HG03558 (cell line): ENCODE measurements around the gene CCDC85A.

Experiments
- ATAC-seq: cut with Tn5 transposase; IDR thresholded peaks from one replicate; pipeline ENCODE4 v1.9.1; 2021; ENCODE audit warnings: moderate number of reproducible peaks; ENCODE audit not compliant: unreplicated experiment; ENCODE audit errors: extremely low read depth

Gene CCDC85A

GRCh38 chr2:56191617-56192016 lies 7.8 kb downstream of the CCDC85A start:
- no peak for ATAC-seq

- no peak for ATAC-seq
Measured at GRCh38 chr2:56192664-56193305, 9.0 kb downstream of the CCDC85A start.

DNA sequence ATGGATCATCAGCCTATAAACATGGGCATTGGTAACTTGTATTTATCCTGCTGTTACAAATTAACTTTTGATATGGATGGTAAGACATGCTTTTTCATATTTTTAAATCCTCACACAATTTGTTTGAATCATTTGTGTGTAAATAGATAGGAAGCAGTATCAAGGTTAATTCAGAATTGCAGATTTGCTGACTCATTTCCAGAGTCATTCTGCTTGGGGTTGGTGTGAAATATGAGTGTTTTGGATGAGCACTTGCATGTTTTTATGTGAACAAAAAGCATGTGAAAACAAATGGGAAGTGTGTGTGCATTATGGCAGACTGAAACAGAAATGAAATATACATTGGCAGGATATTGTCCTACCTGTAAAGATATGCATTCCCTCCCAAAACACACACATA lies 11.8 kb downstream of the CCDC85A start:
- no peak for ATAC-seq

DNA sequence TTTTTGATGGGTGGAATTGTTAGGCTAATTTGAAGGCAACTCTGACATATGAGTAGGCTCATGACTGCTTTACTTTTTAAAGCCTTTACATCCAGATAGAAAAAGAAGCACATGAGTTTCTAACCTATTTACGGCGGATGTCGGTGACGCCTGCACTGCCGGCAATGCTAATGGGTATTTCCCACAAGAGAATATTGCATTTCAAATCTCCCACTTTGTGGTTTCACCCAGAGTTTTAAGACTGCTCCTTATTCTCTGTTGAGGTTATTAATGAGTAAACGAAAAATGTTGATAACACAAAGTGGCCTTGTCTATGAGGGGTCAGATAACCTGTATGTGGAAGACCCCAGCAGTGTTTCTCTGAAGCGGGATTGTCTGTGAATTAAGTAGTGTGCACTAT lies 14.0 kb downstream of the CCDC85A start:
- no peak for ATAC-seq

DNA sequence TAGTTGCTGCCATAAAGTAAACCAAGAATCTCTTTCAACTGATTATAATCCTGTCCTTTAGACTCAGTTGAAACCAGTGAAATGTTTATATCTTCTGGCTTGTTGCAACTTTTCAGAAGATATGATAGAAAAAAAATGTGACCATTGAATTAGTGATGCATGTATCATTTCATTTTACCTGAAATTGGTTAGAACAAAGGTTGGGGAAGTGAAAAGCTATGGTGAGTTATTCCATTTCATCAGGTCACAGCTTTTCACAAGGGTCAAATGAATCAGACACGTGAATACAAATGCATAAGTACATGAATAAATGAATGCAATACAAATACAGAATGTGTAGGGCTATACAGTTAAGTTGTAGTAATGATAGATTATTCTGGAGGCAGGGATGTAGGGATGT lies 15.1 kb downstream of the CCDC85A start:
- no peak for ATAC-seq

GRCh38 chr2:56199492-56199891 lies 15.7 kb downstream of the CCDC85A start:
- ATAC-seq, result no peak

DNA sequence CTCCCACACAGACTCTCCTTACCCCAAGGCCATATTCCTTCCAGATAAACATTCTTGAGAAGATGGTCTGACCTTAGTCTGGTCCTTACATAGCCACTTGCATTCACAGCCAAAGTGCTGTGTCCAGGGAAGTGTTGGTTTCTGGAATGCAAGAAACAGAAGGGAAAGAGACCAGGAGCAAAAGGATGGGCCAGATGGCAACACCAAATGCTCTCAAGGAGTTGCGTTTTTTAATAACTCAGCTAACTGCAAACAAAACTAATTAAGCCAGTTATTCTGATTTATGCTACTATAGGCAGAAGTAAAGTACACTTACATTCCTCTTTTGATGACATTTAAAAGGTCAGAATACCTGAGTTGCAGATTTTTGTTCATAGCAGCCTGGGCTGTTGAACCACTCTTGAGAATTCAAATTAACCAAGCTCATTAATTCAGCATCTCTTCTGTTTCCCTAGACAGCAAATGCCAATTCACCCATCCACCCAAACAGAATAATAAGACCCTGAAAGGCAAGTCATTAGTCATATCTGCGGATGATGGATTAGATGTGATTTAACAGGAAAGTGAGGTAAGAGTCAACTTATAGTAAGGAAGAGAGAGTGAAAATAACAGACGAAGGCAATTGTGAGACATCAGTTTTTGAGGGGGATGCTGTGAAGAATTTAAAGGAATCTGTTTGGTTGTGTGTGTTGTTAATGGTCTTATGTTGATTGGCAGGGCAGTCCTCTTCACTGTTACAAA lies 18.8 kb downstream of the CCDC85A start:
- ATAC-seq, result no peak

DNA sequence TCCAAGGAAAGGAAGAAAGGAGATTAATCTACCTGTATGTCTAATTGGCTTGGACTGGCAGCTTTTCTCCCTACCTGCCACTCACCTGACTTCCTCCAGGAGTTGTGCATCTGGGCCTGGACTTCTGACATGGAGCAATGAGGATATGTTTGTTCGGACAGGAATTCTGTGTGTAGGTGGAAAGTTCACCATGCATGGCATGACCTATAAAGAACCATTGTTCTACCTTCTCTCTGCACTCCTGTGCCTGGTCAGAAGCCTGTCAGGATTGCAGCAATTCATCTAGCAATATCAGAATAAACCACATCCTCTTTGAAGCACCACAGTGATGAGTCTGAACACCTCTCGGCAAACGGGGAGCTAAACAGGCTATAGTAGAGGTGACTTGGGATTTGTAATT lies 20.8 kb downstream of the CCDC85A start:
- ATAC-seq, result no peak

GRCh38 chr2:56206250-56206649 lies 22.5 kb downstream of the CCDC85A start:
- no peak for ATAC-seq

DNA sequence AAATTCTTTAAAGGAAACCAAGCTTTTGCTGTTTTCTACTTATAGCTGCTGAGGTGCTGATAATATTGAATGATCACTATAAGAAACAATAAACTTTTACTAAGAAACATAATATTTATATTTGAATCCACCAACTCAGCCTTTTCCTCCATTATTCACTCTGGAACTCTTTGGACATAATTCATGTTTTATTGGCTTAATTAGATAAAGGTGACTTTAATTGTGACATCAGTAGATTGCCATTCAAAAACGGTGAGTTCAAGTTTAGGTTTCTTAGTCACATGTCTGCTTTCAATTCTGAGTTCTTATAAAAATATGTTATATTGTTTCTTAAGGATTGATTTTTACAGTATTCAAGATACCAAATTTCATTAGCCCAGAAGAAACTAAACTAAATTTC lies 24.0 kb downstream of the CCDC85A start:
- no peak for ATAC-seq

DNA sequence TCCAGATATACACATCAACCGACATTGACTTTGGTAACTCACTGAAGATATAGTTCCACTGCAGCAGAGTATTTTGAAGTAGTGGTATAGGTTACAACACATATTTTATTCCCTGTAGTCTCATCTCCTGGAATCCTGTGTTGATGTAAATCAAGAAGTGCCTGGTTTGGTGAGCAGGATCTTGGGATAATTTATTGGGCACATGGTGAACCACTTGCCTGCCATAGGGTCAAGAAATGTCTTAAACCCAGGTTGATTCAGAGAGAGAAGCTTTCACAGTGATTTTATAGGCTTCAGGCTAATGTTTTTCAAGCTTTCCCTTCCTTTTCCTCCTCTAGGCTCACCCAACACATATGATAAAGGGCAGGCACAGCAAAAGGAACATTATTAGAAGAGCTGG lies 24.6 kb downstream of the CCDC85A start:
- ATAC-seq, result no peak

GRCh38 chr2:56209701-56210100 lies 25.9 kb downstream of the CCDC85A start:
- no peak for ATAC-seq

GRCh38 chr2:56210291-56210690 lies 26.5 kb downstream of the CCDC85A start:
- no peak for ATAC-seq

DNA sequence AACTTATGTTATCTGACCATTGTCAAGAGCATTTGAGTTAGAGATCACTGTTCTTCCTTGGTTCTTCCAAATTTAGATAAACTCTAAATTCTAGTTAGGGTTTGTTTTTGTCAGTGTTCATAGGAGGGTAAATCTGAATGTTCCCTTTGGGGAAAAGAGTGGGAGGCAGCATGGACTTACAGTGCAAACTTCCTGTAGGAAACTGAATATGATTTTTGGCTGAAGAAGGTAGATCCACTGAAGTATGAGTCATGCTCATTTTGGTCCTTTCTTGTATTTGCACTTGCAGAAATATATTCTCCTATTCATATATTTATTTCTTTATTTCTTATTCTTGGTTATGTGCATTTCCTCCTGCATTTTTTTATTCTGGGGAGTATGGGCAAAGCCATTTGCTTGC lies 27.3 kb downstream of the CCDC85A start:
- no peak for ATAC-seq

DNA sequence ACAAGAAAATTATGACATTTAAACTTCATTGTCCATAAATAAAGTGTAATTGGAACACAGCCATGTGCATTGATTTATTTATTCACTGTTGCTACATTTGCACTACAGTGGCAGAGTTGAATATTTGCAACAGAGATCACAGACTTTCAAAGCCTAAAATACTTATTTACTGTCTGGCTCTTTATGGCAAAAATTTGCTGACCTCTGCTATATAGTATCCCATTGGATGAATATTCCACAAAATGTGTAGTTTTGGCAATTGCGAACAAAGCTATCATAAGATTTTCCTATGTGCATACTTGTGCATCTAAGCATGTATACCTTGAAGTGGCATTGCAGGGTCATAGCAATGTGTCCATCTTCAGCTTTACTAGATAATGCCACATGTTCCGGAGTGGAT lies 32.1 kb downstream of the CCDC85A start:
- no peak for ATAC-seq

DNA sequence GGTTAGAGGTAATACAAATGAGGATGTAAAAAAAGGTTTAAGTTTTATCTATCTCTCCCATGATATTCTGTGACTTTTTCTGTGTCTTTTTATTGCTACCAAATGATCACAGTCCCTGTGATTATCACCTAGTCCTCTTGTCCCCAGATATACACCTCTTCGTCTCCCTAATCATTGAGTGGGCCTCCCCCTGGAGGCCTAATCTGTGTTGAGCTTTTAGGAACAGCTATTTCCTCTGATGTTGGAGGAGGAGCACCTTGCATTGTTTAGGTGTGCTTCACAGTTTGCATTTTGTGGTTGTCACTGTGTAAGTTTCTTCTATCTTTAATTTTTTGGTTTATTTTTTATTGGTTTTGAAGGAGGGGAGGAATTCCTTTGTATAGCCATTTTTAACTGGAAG lies 33.3 kb downstream of the CCDC85A start:
- no peak for ATAC-seq

GRCh38 chr2:56222481-56222880 lies 38.7 kb downstream of the CCDC85A start:
- no peak for ATAC-seq

GRCh38 chr2:56224316-56224715 lies 40.5 kb downstream of the CCDC85A start:
- ATAC-seq, result no peak

GRCh38 chr2:56227811-56228210 lies 44.0 kb downstream of the CCDC85A start:
- no peak for ATAC-seq

DNA sequence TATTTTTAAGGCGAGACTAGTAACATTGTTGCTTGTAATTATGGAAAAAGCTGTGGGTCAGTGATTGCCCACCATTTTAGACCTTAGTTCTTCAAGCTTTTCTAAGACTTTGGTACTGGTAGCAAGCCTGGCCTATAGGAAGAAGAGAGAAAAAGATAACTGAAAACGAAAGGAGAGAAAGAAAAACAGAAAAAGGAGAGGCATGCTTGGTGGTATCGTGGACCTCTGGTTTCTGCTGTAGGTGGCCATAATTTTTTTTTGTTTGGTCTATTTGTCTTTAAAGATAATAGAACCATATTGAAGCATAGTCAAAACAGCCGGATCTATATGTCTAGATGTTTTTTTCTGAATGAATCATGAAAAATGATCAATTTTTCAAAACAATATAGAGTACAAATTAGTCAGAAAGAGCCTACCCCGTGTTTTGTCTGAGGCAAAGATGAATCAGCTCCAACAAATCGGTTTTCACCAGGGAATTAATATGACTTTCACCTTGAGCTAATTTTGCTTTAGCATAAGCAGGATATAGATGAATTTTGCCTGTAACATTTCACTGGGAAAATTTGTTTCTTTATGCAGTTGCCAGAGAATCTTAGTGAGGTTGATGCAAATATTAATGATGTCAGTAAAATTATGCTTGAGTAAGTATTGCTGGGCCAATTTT lies 45.7 kb downstream of the CCDC85A start:
- no peak for ATAC-seq

DNA sequence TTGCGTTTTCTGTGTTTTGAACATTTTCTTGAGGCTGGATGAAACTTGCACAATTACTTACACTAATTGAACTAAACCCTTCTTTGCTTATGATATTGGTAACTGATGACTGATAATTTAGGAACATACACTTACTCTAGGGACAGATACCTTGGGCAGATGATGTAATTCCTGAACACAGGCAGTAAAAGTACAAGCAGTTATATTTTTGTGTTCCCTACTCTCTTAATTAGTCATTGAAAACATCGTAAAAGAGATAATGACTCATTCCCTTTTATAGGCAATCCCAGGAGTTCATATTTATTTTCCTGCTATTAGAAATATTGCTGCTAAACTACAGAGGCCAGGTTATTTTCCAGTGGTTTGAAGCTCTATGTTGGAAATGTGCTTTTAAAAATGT lies 46.4 kb downstream of the CCDC85A start:
- ATAC-seq, result no peak

DNA sequence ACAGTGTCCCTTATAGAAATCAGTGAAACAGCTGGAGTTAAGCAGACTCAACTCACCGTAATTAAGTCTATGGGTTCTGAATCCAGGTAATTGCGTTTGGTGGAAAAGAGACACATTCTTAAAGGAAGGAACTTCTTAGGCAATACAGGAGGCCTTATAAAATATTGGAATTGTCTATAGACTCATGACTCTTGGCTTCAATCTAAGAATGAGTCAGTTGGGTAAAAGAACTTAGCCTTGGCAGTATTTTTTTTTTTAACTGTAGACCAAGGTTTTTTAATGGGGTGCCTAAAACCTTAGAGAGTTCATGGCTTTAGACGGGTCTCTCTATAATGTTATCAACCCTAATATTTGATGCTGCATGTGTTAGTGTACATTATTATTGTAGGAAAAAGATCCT lies 47.6 kb downstream of the CCDC85A start:
- no peak for ATAC-seq
